GM12878 (cell line): ENCODE measurements around the gene LSAMP. TPM values are rescaled to one million over a fixed set of nuclear protein-coding genes. Genes with fewer than 3 reads are reported as not detected.
A peak's percentile ranks its signal among the peaks of the same experiment; 100 is the strongest.

Experiments
- ATAC-seq: fragments of 200-7000 bp; cut with Tn5 transposase; 3 replicates; pipeline ENCODE4 v1.9.1; 2020; ENCODE audit warnings: mild to moderate bottlenecking, moderate library complexity
- BruUV-seq: library from RNA; stranded (reverse); fragments of 400-500 nt; replicated peaks from 2 replicates; lab custom pipeline; 2021; lab: Mats Ljungman, UMichigan
- CTCF ChIA-PET: fragments of 300-600 bp; sonication (Branson Sonifier 250); formaldehyde crosslinking; extraction: SDS; loops from one replicate; lab custom pipeline; 2021; ENCODE audit warnings: inconsistent platforms; lab: Yijun Ruan, JAX
- POLR2A ChIA-PET: fragments of 350-600 bp; formaldehyde crosslinking; extraction: SDS; loops from one replicate; lab custom pipeline; 2021; ENCODE audit warnings: inconsistent platforms; lab: Charles Lee
- RAD21 ChIA-PET: fragments of 300-600 bp; sonication (Branson Sonifier 250); formaldehyde crosslinking; loops from one replicate; lab custom pipeline; 2023; ENCODE audit warnings: antibody characterized with exemption; ENCODE audit not compliant: unreplicated experiment; lab: Charles Lee
- SMC1A ChIA-PET: fragments of 300-600 bp; sonication (Branson Sonifier 250); formaldehyde crosslinking; loops from one replicate; lab custom pipeline; 2023; ENCODE audit not compliant: unreplicated experiment, uncharacterized antibody; lab: Charles Lee
- DNase-seq: peaks from one replicate; pipeline ENCODE4 v3.0.0-alpha.2; 2011; ENCODE audit warnings: low read depth, low spot score
- FAIRE-seq: peaks from 3 replicates; lab custom pipeline; 2011; peaks lifted over from hg19 to GRCh38; lab: Jason Lieb, UNC
- H2AFZ ChIP-seq: 2 replicates; pipeline ENCODE4 v1.6.0; 2011; ENCODE audit warnings: low read depth, low read length, control low read depth; ENCODE audit not compliant: control insufficient read depth
- H3K27ac ChIP-seq: 2 replicates; pipeline ENCODE4 v1.5.1; 2011; ENCODE audit warnings: control low read depth; ENCODE audit not compliant: control insufficient read depth, insufficient read depth
- H3K27me3 ChIP-seq, 2 experiments: replicated peaks in 1 of 2; 2 replicates each; pipeline versions ENCODE4 v1.6.0 to v1.6.1; 2011; ENCODE audit warnings: low read length in 1 of 2; ENCODE audit not compliant: control insufficient read depth in 2 of 2, insufficient read depth in 2 of 2
- H3K36me3 ChIP-seq, 2 experiments: 2 replicates each; pipeline ENCODE4 v1.5.1; 2011; ENCODE audit warnings: low read length in 1 of 2; ENCODE audit not compliant: control insufficient read depth in 2 of 2, insufficient read depth in 2 of 2
- H3K4me1 ChIP-seq: 2 replicates; pipeline ENCODE4 v1.6.1; 2011; ENCODE audit warnings: mild to moderate bottlenecking, low read length, moderate library complexity, mixed read lengths; ENCODE audit not compliant: control insufficient read depth, insufficient read depth
- H3K4me2 ChIP-seq: 2 replicates; pipeline ENCODE4 v1.6.0; 2011; ENCODE audit warnings: control low read depth; ENCODE audit not compliant: control insufficient read depth, insufficient read depth
- H3K4me3 ChIP-seq: fragments of 200-600 bp; sonication (generic); 2 replicates; pipeline ENCODE4 v1.5.1; 2016
- H3K79me2 ChIP-seq: 2 replicates; pipeline ENCODE4 v1.6.0; 2011; ENCODE audit warnings: low read length; ENCODE audit not compliant: control insufficient read depth, insufficient read depth
- H3K9ac ChIP-seq: 2 replicates; pipeline ENCODE4 v1.8.0; 2011; ENCODE audit warnings: low read length, control low read depth, mixed read lengths; ENCODE audit not compliant: control insufficient read depth, insufficient read depth
- H3K9me3 ChIP-seq: replicated peaks from 3 replicates; pipeline ENCODE4 v1.5.1; 2011; ENCODE audit warnings: mild to moderate bottlenecking, low read length; ENCODE audit not compliant: control insufficient read depth, insufficient read depth
- H4K20me1 ChIP-seq: 2 replicates; pipeline ENCODE4 v1.6.0; 2011; ENCODE audit not compliant: control insufficient read depth, insufficient read depth
- ATF7 ChIP-seq: fragments of 450-650 bp; IDR thresholded peaks from 2 replicates; pipeline ENCODE4 v1.6.1; 2016; ENCODE audit warnings: low read depth, mild to moderate bottlenecking
- BACH1 ChIP-seq: fragments of 450-650 bp; IDR thresholded peaks from 2 replicates; pipeline ENCODE4 v1.6.1; 2017; ENCODE audit warnings: mild to moderate bottlenecking, borderline replicate concordance
- CBFB ChIP-seq: IDR thresholded peaks from 2 replicates; pipeline ENCODE4 v1.6.1; 2016; ENCODE audit warnings: antibody characterized with exemption, low read depth
- CHD1 ChIP-seq: IDR thresholded peaks from 2 replicates; pipeline ENCODE4 v1.6.1; 2012; ENCODE audit warnings: low read depth, low read length, improper control_type of control experiment
- CHD4 ChIP-seq: fragments of 200-600 bp; sonication (generic); IDR thresholded peaks from 2 replicates; pipeline ENCODE4 v1.6.1; 2016; ENCODE audit warnings: mild to moderate bottlenecking
- CREM ChIP-seq: IDR thresholded peaks from 2 replicates; pipeline ENCODE4 v1.6.1; 2014; ENCODE audit warnings: antibody characterized with exemption, low read depth
- FOXK2 ChIP-seq: fragments of 450-650 bp; IDR thresholded peaks from 2 replicates; pipeline ENCODE4 v1.6.1; 2017; ENCODE audit warnings: mild to moderate bottlenecking, moderate library complexity
- HDAC6 ChIP-seq: fragments of 200-600 bp; sonication (generic); IDR thresholded peaks from one replicate; pipeline ENCODE4 v1.8.0; 2017; ENCODE audit warnings: antibody characterized with exemption; ENCODE audit not compliant: unreplicated experiment
- MEF2B ChIP-seq: fragments of 450-650 bp; IDR thresholded peaks from 2 replicates; pipeline ENCODE4 v1.6.1; 2018; ENCODE audit warnings: mild to moderate bottlenecking, moderate library complexity; ENCODE audit not compliant: partially characterized antibody, poor library complexity, severe bottlenecking
- NFYB ChIP-seq: IDR thresholded peaks from 2 replicates; pipeline ENCODE4 v1.6.1; 2011; ENCODE audit warnings: low read depth, mild to moderate bottlenecking, low read length, improper control_type of control experiment, moderate library complexity; ENCODE audit not compliant: insufficient read depth
- PAX5 ChIP-seq: IDR thresholded peaks from 2 replicates; pipeline ENCODE4 v1.6.1; 2011; ENCODE audit warnings: low read depth, low read length, borderline replicate concordance
- RBBP5 ChIP-seq: fragments of 200-600 bp; sonication (generic); conservative IDR thresholded peaks from 2 replicates; pipeline ENCODE4 v1.6.1; 2016
- SMAD1 ChIP-seq: fragments of 450-650 bp; IDR thresholded peaks from 2 replicates; pipeline ENCODE4 v1.6.1; 2018; ENCODE audit warnings: mild to moderate bottlenecking, low read depth; ENCODE audit not compliant: partially characterized antibody
- SMARCA5 ChIP-seq: fragments of 450-650 bp; IDR thresholded peaks from 2 replicates; pipeline ENCODE4 v1.6.1; 2017; ENCODE audit warnings: mild to moderate bottlenecking
- TCF12 ChIP-seq: IDR thresholded peaks from 2 replicates; pipeline ENCODE4 v1.6.1; 2011; ENCODE audit warnings: low read depth, mild to moderate bottlenecking, low read length
- WGBS: methylation state at CpG from one replicate; pipeline ENCODE4 v1.1.6; 2016; ENCODE audit warnings: low lambda C conversion rate; ENCODE audit not compliant: insufficient replicate concordance, insufficient coverage; ENCODE audit errors: missing lambda C conversion rate; 5-methylcytosine and 5-hydroxymethylcytosine counted together
- in situ Hi-C: fragments of 300-500 bp; cut with MboI; formaldehyde crosslinking; loops from 9 replicates; pipeline ENCODE4 v1.14.3; 2018; ENCODE audit warnings: mixed read lengths
- intact Hi-C: fragments of 100-400 bp; cut with micrococcal nuclease; formaldehyde crosslinking; loops from one replicate; pipeline ENCODE4 v1.14.2; 2022; ENCODE audit not compliant: unreplicated experiment
- polyA plus RNA-seq, 11 experiments: library from polyadenylated mRNA; depleted of rRNA in 4 of 11; unstranded in 6 of 11; stranded (reverse) in 5 of 11; fragments of >200 nt; fragmentation: Nextera tagmentation in 4 of 11; fragmentation: Illumina TruSeq in 1 of 11; extraction: Ambion mirVana in 4 of 11; extraction: Trizol in 1 of 11; gene quantifications; 1 replicate in 1 of 11; 2 replicates in 10 of 11; pipeline versions ENCODE4 v1.2.1 to v1.2.3, GENCODE V29; 2011 to 2016; ENCODE audit warnings: inconsistent platforms in 2 of 11, missing spikeins in 2 of 11, low read depth in 1 of 11
- total RNA-seq, 4 experiments: library from RNA; depleted of rRNA in 3 of 4; stranded (reverse); fragments of >200 nt in 3 of 4; fragmentation: Illumina TruSeq in 1 of 4; extraction: Trizol in 1 of 4; gene quantifications; 2 replicates each; pipeline versions ENCODE4 v1.2.1 to v1.2.3, GENCODE V29; 2013 to 2021
- TF ChIP-seq, protein P1 (sequence below): IDR thresholded peaks from 2 replicates; pipeline ENCODE4 v1.6.1; 2011; ENCODE audit warnings: borderline replicate concordance, low read depth, mild to moderate bottlenecking, moderate library complexity, mixed read lengths, low read length; ENCODE audit not compliant: insufficient read depth; ENCODE audit errors: extremely low read length
- TF ChIP-seq, protein P2 (sequence below), 3 experiments: IDR thresholded peaks in 2 of 3; conservative IDR thresholded peaks in 1 of 3; 2 replicates each; pipeline ENCODE4 v1.5.1; 2011; ENCODE audit warnings: low read depth in 3 of 3, low read length in 3 of 3, mild to moderate bottlenecking in 3 of 3, control low read depth in 2 of 3, moderate library complexity in 2 of 3, inconsistent platforms in 1 of 3, mixed read lengths in 1 of 3; ENCODE audit not compliant: control insufficient read depth in 2 of 3, insufficient read depth in 1 of 3; ENCODE audit errors: extremely low read depth in 1 of 3
- TF ChIP-seq, protein P3 (sequence below): fragments of 150-350 bp; IDR thresholded peaks from 2 replicates; pipeline ENCODE4 v1.6.1; 2016; ENCODE audit warnings: low read depth, low read length
- TF ChIP-seq, protein P4 (sequence below): IDR thresholded peaks from 2 replicates; pipeline ENCODE4 v1.6.1; 2012; ENCODE audit warnings: low read depth, low read length, improper control_type of control experiment

Gene LSAMP
- total and polyA plus RNA-seq, 10 of the 15 experiments (the other 5 are each of a cell fraction or from before 2014, with no cell fraction given): 2.0 to 12.7 (median 6.5) TPM

DNA sequence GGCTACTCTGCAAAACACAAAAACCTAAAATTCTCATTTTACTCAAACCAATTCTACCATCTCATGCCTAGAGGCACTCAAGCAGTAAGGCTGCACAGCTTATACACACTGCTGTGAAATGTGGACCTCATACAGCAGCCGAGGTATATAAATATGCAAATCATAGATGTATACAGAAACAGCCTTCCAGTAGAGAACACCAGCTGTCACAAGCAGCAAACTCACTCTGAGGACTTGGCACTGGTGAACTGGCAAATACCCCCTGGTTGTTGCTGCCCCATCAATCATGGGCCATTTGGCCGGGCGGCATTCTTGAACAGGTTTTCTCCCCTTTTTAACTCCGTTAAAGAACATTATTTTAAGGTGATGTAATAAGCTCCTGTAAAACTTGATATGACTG, 378.0 kb downstream of the LSAMP start:
- Histone ChIP-seq H3K36me3 (no peaks in the 10 kb centered on the region), H3K9me3 (no peaks in the 10 kb centered on the region), H3K4me3 (no peak overlapping the region), H2AFZ (no peak overlapping the region), H3K9ac (no peak overlapping the region), H3K79me2 (no peaks in the 10 kb centered on the region), H3K27ac (no peak overlapping the region), H3K27me3 (no peaks in the 10 kb centered on the region), H3K4me2 (no peak overlapping the region), H4K20me1 (no peaks in the 10 kb centered on the region), H3K4me1 (no peaks in the 10 kb centered on the region)
- in situ Hi-C loops (no loop called here), intact Hi-C loops (no loop called here)
- no TSS peak for BruUV-seq
- peak; percentile 85 for ATAC-seq
- WGBS: 1% methylated on average over 4 of the region's 4 CpGs
- SMC1A ChIA-PET: interaction anchor here (1.1 to 1.5 kb wide), 4 partner anchors 16 to 34 kb away, joined by 3 to 6 read pairs (median 4); no protein-coding TSS in a partner anchor
- TF ChIP-seq FOXK2: no peak
- no peak for TF ChIP-seq CREM
- no peak for TF ChIP-seq CHD4
- no peak for TF ChIP-seq HDAC6
- no peak for TF ChIP-seq NFYB
- TF ChIP-seq, protein P1, sequence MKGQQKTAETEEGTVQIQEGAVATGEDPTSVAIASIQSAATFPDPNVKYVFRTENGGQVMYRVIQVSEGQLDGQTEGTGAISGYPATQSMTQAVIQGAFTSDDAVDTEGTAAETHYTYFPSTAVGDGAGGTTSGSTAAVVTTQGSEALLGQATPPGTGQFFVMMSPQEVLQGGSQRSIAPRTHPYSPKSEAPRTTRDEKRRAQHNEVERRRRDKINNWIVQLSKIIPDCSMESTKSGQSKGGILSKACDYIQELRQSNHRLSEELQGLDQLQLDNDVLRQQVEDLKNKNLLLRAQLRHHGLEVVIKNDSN: no peak
- TF ChIP-seq, protein P2, sequence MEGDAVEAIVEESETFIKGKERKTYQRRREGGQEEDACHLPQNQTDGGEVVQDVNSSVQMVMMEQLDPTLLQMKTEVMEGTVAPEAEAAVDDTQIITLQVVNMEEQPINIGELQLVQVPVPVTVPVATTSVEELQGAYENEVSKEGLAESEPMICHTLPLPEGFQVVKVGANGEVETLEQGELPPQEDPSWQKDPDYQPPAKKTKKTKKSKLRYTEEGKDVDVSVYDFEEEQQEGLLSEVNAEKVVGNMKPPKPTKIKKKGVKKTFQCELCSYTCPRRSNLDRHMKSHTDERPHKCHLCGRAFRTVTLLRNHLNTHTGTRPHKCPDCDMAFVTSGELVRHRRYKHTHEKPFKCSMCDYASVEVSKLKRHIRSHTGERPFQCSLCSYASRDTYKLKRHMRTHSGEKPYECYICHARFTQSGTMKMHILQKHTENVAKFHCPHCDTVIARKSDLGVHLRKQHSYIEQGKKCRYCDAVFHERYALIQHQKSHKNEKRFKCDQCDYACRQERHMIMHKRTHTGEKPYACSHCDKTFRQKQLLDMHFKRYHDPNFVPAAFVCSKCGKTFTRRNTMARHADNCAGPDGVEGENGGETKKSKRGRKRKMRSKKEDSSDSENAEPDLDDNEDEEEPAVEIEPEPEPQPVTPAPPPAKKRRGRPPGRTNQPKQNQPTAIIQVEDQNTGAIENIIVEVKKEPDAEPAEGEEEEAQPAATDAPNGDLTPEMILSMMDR (IDR thresholded peaks at IDR 0.05 in 2 of 3, conservative IDR thresholded peaks at IDR 0.05 in 1 of 3; ENCODE audit: control insufficient read depth in 2 of 3, extremely low read depth in 1 of 3, insufficient read depth in 1 of 3, low read depth in 3 of 3, low read length in 3 of 3): no peak
- no peak for TF ChIP-seq SMAD1
- no peak for TF ChIP-seq ATF7
- TF ChIP-seq, protein P3, sequence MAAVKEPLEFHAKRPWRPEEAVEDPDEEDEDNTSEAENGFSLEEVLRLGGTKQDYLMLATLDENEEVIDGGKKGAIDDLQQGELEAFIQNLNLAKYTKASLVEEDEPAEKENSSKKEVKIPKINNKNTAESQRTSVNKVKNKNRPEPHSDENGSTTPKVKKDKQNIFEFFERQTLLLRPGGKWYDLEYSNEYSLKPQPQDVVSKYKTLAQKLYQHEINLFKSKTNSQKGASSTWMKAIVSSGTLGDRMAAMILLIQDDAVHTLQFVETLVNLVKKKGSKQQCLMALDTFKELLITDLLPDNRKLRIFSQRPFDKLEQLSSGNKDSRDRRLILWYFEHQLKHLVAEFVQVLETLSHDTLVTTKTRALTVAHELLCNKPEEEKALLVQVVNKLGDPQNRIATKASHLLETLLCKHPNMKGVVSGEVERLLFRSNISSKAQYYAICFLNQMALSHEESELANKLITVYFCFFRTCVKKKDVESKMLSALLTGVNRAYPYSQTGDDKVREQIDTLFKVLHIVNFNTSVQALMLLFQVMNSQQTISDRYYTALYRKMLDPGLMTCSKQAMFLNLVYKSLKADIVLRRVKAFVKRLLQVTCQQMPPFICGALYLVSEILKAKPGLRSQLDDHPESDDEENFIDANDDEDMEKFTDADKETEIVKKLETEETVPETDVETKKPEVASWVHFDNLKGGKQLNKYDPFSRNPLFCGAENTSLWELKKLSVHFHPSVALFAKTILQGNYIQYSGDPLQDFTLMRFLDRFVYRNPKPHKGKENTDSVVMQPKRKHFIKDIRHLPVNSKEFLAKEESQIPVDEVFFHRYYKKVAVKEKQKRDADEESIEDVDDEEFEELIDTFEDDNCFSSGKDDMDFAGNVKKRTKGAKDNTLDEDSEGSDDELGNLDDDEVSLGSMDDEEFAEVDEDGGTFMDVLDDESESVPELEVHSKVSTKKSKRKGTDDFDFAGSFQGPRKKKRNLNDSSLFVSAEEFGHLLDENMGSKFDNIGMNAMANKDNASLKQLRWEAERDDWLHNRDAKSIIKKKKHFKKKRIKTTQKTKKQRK: no peak
- no peak for TF ChIP-seq CBFB
- TF ChIP-seq MEF2B: no peak
- TF ChIP-seq SMARCA5: no peak
- no peak for TF ChIP-seq PAX5
- TF ChIP-seq CHD1: no peak
- no peak for TF ChIP-seq RBBP5
- TF ChIP-seq BACH1: no peak
- TF ChIP-seq TCF12: no peak
- TF ChIP-seq, protein P4, sequence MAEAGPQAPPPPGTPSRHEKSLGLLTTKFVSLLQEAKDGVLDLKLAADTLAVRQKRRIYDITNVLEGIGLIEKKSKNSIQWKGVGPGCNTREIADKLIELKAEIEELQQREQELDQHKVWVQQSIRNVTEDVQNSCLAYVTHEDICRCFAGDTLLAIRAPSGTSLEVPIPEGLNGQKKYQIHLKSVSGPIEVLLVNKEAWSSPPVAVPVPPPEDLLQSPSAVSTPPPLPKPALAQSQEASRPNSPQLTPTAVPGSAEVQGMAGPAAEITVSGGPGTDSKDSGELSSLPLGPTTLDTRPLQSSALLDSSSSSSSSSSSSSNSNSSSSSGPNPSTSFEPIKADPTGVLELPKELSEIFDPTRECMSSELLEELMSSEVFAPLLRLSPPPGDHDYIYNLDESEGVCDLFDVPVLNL: no peak
- no peak for DNase-seq
- POLR2A ChIA-PET: no interaction called here
- FAIRE-seq: no peak
- RAD21 ChIA-PET: no interaction called here
- CTCF ChIA-PET: no interaction called here
